ENCODE data around the gene ABHD14A.

ABHD14A gene

GRCh38 chr3:51934139-51934850, 40.6 kb upstream of the ABHD14A start:
- ATAC-seq, result no peak

GRCh38 chr3:51934991-51935885, 39.6 kb upstream of the ABHD14A start:
- no peak for ATAC-seq
- TF ChIP-seq, protein P1, sequence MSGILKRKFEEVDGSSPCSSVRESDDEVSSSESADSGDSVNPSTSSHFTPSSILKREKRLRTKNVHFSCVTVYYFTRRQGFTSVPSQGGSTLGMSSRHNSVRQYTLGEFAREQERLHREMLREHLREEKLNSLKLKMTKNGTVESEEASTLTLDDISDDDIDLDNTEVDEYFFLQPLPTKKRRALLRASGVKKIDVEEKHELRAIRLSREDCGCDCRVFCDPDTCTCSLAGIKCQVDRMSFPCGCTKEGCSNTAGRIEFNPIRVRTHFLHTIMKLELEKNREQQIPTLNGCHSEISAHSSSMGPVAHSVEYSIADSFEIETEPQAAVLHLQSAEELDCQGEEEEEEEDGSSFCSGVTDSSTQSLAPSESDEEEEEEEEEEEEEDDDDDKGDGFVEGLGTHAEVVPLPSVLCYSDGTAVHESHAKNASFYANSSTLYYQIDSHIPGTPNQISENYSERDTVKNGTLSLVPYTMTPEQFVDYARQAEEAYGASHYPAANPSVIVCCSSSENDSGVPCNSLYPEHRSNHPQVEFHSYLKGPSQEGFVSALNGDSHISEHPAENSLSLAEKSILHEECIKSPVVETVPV (CRISPR knock-in tag; IDR thresholded peaks at IDR 0.05), result no peak
- TF ChIP-seq ZNF70 (CRISPR knock-in tag; IDR thresholded peaks at IDR 0.05) (no peak), CSDC2 (CRISPR knock-in tag; IDR thresholded peaks at IDR 0.05) (no peak), OSR1 (CRISPR knock-in tag; IDR thresholded peaks at IDR 0.05) (no peak)

More at GRCh38 chr3:51934139-51934850, 40.6 kb upstream of the ABHD14A start:
- no peak for TF ChIP-seq BACH2 (CRISPR knock-in tag; IDR thresholded peaks at IDR 0.05; ENCODE audit: borderline replicate concordance)
- TF ChIP-seq, protein P1 (CRISPR knock-in tag; IDR thresholded peaks at IDR 0.05), result no peak
- no peak for TF ChIP-seq TCF4 (CRISPR knock-in tag; IDR thresholded peaks at IDR 0.05; ENCODE audit: borderline replicate concordance)
- TF ChIP-seq, protein P2, sequence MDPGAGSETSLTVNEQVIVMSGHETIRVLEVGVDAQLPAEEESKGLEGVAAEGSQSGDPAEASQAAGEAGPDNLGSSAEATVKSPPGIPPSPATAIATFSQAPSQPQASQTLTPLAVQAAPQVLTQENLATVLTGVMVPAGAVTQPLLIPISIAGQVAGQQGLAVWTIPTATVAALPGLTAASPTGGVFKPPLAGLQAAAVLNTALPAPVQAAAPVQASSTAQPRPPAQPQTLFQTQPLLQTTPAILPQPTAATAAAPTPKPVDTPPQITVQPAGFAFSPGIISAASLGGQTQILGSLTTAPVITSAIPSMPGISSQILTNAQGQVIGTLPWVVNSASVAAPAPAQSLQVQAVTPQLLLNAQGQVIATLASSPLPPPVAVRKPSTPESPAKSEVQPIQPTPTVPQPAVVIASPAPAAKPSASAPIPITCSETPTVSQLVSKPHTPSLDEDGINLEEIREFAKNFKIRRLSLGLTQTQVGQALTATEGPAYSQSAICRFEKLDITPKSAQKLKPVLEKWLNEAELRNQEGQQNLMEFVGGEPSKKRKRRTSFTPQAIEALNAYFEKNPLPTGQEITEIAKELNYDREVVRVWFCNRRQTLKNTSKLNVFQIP (CRISPR knock-in tag; IDR thresholded peaks at IDR 0.05; ENCODE audit: borderline replicate concordance, low read depth), result no peak
- TF ChIP-seq, protein P3, sequence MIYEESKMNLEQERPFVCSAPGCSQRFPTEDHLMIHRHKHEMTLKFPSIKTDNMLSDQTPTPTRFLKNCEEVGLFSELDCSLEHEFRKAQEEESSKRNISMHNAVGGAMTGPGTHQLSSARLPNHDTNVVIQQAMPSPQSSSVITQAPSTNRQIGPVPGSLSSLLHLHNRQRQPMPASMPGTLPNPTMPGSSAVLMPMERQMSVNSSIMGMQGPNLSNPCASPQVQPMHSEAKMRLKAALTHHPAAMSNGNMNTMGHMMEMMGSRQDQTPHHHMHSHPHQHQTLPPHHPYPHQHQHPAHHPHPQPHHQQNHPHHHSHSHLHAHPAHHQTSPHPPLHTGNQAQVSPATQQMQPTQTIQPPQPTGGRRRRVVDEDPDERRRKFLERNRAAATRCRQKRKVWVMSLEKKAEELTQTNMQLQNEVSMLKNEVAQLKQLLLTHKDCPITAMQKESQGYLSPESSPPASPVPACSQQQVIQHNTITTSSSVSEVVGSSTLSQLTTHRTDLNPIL (CRISPR knock-in tag; IDR thresholded peaks at IDR 0.05; ENCODE audit: low read depth), result no peak
- no peak for TF ChIP-seq TOX (CRISPR knock-in tag; IDR thresholded peaks at IDR 0.05; ENCODE audit: borderline replicate concordance)

- ATAC-seq, result no peak
- TF ChIP-seq CSDC2 (CRISPR knock-in tag; IDR thresholded peaks at IDR 0.05) (no peak), GLIS3 (CRISPR knock-in tag; IDR thresholded peaks at IDR 0.05) (no peak), OSR1 (CRISPR knock-in tag; IDR thresholded peaks at IDR 0.05) (no peak), ZFP3 (CRISPR knock-in tag; IDR thresholded peaks at IDR 0.05) (no peak), PATZ1 (CRISPR knock-in tag; IDR thresholded peaks at IDR 0.05; ENCODE audit: borderline replicate concordance) (no peak), SNAI2 (CRISPR knock-in tag; IDR thresholded peaks at IDR 0.05) (no peak), ZNF70 (CRISPR knock-in tag; IDR thresholded peaks at IDR 0.05) (no peak), ARNTL (CRISPR knock-in tag; IDR thresholded peaks at IDR 0.05; ENCODE audit: borderline replicate concordance, low read depth) (no peak), TSHZ2 (CRISPR knock-in tag; IDR thresholded peaks at IDR 0.05) (no peak), TCF4 (CRISPR knock-in tag; IDR thresholded peaks at IDR 0.05; ENCODE audit: borderline replicate concordance) (no peak), ZC3H10 (CRISPR knock-in tag; IDR thresholded peaks at IDR 0.05) (no peak), PPARA (CRISPR knock-in tag; IDR thresholded peaks at IDR 0.05; ENCODE audit: borderline replicate concordance) (no peak), ZNF8 (CRISPR knock-in tag; IDR thresholded peaks at IDR 0.05) (no peak)
- TF ChIP-seq, protein P1 (CRISPR knock-in tag; IDR thresholded peaks at IDR 0.05), result no peak
Observed at GRCh38 chr3:51935886-51936755, 38.7 kb upstream of the ABHD14A start.

Measured in SK-N-SH treated with all-trans-retinoic acid at 6 μM for 48 hours (cell line).